Smooth muscle cell of the brain vasculature (primary cell): Measurements from ENCODE around the gene SLC34A1.

Experiments used
- DNase-seq: peaks from one replicate; pipeline ENCODE4 v3.0.0-alpha.2; 2012; ENCODE audit warnings: low read depth, low spot score

The SLC34A1 gene

DNA sequence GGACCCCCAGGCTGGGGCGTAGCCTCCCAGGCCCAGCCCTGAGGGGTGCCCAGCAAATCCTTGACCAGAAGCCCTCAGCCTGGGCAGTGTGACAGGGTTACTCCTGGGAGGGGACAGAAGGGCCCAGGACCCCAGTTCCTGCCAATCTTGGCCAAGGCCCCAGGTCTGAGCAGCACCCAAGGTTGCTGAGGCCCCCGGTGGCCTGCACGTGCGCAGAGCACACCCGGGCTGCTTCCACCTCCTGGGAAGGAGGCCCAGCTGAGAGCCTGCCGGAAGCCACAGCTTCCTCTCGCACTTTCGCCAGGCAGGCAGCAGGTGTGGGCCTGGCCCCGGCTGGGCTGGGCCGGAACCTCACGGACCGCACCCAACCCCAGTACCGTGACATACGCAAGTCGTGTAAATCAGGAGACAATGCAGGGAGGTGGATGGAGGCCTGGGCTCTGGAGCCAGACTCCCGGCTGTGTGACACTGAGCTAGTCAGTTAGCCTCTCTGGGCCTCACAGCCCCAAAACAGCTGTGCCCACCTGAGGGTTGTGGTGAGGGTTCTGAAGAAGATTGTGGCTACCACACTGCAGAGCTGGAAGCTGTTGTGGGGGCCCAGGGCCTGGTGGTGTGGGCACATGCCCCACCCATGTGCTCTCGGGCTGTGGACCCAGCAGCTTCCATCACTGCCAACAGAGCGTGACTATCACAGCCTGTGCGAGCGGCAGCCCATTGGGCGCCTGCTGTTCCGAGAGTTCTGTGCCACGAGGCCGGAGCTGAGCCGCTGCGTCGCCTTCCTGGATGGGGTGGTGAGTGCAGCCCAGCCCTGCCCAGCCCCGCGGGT lies 47.3 kb downstream of the SLC34A1 start:
- no peak for DNase-seq

DNA sequence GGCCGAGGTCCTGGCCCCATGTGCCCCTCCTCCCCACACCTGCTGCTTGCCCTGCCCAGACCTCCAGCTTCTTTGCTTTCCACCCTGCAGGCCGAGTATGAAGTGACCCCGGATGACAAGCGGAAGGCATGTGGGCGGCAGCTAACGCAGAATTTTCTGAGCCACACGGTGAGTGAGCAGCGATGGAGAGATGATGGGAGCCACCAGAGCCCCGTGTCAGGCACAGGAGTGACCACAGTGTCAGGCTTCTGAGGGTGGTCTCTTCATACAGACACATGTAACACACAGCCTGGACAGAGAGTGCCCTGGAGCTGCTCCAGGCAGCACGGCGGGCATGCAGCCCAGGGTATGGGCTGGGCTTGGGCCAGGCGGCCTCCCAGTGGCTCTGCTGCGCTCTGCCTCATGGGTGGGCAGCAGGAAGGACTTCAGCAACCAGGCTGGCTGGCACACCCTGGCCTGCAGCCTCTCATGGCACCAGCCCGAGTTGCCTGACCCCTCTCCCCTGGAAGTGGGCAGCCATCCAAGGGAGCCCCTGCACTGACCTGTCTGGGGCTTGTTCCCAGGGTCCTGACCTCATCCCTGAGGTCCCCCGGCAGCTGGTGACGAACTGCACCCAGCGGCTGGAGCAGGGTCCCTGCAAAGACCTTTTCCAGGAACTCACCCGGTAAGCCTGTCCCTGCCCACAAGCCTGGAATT lies 48.1 kb downstream of the SLC34A1 start:
- no peak for DNase-seq

DNA sequence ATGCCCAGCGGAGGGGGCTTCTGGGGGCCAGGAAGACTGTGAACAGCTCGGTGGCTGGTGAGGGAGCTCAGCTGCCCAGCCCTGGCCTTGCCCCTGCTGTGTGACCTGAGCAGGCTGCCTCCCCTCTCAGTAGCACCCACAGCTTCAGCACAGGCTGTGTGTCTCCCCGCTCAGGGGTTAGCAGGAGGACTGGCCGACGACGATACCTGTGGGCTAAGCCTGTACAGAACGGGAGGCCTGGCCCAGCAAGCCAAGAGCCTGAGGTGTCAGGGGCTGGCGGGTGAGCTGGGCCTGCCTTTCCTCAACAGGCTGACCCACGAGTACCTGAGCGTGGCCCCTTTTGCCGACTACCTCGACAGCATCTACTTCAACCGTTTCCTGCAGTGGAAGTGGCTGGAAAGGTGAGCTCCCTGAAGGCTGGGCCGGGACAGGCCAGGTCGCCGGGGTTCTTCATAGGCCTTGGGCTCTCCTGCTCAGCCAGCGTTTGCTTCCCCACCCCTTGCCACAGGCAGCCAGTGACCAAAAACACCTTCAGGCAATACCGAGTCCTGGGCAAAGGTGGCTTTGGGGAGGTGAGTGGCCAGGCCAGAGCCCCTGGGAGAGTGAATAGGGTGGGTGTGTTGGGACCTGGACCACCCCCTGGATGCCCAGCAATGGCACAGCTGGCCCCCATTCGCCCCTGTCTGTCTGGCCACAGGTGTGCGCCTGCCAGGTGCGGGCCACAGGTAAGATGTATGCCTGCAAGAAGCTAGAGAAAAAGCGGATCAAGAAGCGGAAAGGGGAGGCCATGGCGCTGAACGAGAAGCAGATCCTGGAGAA lies 48.8 kb downstream of the SLC34A1 start:
- DNase-seq, result no peak

DNA sequence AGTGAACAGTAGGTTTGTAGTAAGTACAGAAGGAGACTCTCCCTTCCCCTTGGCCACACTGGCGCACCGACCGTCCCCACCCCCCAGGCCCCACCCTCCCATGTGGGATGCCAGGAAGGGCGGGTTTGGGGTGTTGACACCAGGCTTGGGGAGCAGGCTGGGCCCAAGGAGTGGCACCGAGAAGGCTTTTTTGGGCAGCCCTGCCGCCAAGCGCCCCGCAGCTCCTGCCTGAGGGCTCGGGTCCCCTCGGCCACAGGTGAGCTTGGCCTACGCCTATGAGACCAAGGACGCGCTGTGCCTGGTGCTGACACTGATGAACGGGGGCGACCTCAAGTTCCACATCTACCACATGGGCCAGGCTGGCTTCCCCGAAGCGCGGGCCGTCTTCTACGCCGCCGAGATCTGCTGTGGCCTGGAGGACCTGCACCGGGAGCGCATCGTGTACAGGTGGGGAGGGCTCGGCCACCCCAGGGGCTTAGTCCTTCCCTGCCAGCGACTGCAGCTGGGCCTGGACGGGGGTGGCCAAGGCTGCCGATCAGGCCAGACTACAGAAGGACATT lies 49.5 kb downstream of the SLC34A1 start:
- DNase-seq, result no peak

GRCh38 chr5:177434437-177434836 lies 50.2 kb downstream of the SLC34A1 start:
- DNase-seq, result no peak

DNA sequence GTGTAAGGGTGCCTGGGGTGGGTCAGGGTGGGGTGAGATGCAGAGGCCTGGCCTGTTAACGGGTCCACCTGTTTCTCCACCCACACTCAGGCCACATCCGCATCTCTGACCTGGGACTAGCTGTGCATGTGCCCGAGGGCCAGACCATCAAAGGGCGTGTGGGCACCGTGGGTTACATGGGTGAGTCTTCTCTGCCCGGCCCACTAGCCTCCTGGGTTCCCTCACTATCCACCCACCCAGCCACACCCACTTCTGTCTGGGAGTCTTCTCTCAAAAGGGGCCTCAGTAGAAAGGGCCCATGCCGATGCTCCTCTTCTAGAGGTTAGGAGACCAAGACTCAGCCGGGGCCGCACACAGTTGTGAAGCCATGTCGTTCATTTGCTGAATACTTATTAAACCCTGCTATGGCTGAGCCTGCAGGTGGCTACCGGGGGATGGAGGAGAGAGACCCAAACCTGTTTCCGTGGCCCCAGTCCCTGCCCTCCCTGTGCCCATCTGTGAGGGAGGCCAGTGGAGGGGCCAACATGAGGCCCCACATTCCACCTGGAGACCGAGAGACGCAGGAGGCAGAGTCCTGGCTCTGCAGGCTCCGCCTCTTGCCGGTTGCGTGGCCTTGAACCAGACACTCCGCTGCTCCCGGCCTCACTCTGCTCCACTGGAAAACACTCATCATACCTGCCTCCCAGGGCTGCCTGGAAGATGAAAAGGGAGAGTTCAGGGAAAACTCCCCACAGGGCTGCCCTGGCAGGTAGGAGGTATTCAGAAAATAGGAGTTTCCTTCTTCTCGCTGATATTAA lies 50.9 kb downstream of the SLC34A1 start:
- DNase-seq, result no peak

DNA sequence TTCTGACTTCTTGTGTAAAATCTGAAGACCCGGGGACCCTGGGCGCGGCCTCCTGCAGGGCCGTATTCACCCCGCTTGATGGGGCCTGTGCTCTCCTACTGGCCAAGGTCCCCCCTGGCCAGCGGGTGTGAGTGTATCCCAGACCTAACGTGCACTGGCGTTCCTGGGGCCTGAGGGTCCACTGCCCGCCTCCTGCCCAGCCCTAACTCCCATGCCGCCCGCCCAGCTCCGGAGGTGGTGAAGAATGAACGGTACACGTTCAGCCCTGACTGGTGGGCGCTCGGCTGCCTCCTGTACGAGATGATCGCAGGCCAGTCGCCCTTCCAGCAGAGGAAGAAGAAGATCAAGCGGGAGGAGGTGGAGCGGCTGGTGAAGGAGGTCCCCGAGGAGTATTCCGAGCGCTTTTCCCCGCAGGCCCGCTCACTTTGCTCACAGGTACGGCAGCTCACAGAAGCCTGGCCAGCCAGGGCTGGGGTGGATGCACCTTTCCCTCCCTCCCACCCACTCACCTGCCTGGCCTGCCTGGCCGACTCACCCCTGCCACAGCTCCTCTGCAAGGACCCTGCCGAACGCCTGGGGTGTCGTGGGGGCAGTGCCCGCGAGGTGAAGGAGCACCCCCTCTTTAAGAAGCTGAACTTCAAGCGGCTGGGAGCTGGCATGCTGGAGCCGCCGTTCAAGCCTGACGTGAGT lies 51.8 kb downstream of the SLC34A1 start:
- DNase-seq, result no peak

DNA sequence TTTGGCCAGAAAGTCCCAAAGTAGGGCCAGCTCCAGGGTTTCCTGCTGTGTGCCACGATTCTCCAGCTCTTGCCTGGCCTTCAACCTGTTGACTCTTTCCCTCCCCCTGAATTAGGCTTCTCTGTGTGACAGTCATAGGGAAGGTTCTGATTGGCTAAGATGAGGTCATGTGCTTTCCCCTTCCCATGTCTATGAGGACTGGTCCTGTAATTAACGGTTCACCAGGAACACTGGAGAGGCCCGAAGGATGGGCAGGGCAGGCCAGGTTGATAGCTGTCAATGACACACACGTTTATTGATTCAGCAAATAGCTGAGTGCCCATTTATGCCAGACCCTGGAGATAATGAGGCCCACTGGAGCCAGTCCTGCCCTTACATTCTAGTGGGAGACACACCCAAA lies 53.4 kb downstream of the SLC34A1 start:
- no peak for DNase-seq

- DNase-seq, result no peak
These were observed 54.2 kb downstream of the SLC34A1 start for GRCh38 chr5:177438468-177438867.

GRCh38 chr5:177439518-177440053 lies 55.4 kb downstream of the SLC34A1 start:
- no peak for DNase-seq

GRCh38 chr5:177440211-177440989 lies 56.2 kb downstream of the SLC34A1 start:
- DNase-seq, result no peak

- DNase-seq, result no peak
These were observed 57.0 kb downstream of the SLC34A1 start for GRCh38 chr5:177440990-177441780.

DNA sequence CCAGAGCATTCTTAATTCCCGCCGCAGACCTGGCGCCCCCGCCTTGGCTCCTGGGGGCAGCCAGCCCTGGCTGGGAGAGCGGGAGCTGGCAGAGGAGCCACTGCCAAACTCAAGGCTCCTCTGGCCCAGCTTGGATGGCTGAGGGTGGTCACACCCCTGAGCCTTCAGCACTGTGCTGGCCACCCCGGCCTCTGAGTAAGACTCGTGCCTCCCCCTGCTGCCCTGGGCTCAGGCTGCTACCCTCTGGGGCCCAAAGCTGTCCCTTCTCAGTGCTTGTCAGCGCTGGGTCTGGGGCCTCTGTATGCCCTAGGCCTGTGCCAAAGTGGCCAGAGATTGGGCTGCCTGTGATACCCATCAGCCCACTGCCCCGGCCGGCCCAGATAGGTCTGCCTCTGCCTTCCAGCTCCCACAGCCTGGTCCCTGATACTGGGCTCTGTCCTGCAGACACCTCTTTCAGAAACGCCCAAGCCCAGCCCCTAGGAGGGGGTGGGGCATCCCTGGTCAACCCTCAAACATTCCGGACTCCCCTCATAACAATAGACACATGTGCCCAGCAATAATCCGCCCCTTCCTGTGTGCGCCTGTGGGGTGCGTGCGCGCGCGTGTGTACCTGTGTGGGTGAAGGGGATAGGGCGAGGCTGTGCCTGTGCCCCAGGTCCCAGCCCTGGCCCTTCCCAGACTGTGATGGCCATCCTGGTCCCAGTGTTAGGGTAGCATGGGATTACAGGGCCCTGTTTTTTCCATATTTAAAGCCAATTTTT lies 58.0 kb downstream of the SLC34A1 start:
- no peak for DNase-seq

GRCh38 chr5:177443144-177443983 lies 59.1 kb downstream of the SLC34A1 start:
- no peak for DNase-seq

GRCh38 chr5:177444106-177445051 lies 60.1 kb downstream of the SLC34A1 start:
- DNase-seq, result no peak
